C4-2B (cell line): ENCODE data around the gene GIMAP8.

ENCODE experiments used
- CTCF ChIP-seq: fragments of 450-650 bp; conservative IDR thresholded peaks from 2 replicates; pipeline ENCODE4 v1.5.1; 2017; ENCODE audit warnings: mild to moderate bottlenecking
- ZFX ChIP-seq: fragments of 450-650 bp; IDR thresholded peaks from 2 replicates; pipeline ENCODE4 v1.6.1; 2017

- TF ChIP-seq CTCF: no peak
- no peak for TF ChIP-seq ZFX
These were observed 69.7 kb downstream of the GIMAP8 start for GRCh38 chr7:150520145-150520544.
